ENCODE results near the gene HK1.

HK1 gene

DNA sequence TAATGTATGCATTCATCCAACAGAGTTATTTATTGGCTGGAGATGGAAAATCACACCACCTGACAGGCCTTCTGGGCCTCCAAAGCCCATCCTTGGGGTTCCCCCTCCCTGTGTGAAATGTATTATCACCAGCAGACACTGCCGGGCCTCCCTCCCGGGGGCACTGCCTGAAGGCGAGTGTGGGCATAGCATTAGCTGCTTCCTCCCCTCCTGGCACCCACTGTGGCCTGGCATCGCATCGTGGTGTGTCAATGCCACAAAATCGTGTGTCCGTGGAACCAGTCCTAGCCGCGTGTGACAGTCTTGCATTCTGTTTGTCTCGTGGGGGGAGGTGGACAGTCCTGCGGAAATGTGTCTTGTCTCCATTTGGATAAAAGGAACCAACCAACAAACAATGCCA is 123.1 kb downstream of the HK1 start:
- no peak for DNase-seq (ENCODE audit: low read depth)
- TF ChIP-seq, protein P1, sequence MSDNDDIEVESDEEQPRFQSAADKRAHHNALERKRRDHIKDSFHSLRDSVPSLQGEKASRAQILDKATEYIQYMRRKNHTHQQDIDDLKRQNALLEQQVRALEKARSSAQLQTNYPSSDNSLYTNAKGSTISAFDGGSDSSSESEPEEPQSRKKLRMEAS (IDR thresholded peaks at IDR 0.05; ENCODE audit: low read depth, low read length): no peak
- no peak for TF ChIP-seq MYC (IDR thresholded peaks at IDR 0.05; ENCODE audit: low read depth, low read length)
- TF ChIP-seq, protein P2, sequence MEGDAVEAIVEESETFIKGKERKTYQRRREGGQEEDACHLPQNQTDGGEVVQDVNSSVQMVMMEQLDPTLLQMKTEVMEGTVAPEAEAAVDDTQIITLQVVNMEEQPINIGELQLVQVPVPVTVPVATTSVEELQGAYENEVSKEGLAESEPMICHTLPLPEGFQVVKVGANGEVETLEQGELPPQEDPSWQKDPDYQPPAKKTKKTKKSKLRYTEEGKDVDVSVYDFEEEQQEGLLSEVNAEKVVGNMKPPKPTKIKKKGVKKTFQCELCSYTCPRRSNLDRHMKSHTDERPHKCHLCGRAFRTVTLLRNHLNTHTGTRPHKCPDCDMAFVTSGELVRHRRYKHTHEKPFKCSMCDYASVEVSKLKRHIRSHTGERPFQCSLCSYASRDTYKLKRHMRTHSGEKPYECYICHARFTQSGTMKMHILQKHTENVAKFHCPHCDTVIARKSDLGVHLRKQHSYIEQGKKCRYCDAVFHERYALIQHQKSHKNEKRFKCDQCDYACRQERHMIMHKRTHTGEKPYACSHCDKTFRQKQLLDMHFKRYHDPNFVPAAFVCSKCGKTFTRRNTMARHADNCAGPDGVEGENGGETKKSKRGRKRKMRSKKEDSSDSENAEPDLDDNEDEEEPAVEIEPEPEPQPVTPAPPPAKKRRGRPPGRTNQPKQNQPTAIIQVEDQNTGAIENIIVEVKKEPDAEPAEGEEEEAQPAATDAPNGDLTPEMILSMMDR (IDR thresholded peaks at IDR 0.05; ENCODE audit: low read depth, low read length): no peak

DNA sequence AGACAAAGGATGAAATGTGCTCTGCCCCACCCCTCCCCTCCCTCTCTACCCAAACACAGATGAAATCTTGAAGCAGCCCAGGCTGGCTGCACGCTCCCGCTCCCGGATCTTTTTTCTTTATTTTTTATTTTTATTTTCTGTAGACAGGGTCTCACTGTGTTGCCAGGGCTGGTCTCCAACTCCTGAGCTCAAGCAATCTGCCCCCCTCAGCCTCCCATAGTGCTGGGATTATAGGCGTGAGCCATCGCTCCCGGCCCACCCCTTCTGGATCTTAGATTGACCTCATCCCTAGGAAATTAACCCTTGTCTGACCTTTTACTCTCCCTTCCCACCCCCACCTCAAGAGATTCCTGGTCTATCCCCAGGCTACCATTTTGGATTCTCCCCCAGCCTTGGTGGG is 124.1 kb downstream of the HK1 start:
- no peak overlapping the region for H3K4me3 ChIP-seq (ENCODE audit: low read depth, low read length)
- no peak for DNase-seq (ENCODE audit: low read depth)
- TF ChIP-seq MYC (IDR thresholded peaks at IDR 0.05; ENCODE audit: low read depth, low read length) (no peak), POLR2A (IDR thresholded peaks at IDR 0.05; ENCODE audit: extremely low read depth, insufficient read length) (no peak)
- TF ChIP-seq, protein P1 (IDR thresholded peaks at IDR 0.05; ENCODE audit: low read depth, low read length): no peak
- TF ChIP-seq, protein P2 (IDR thresholded peaks at IDR 0.05; ENCODE audit: low read depth, low read length): no peak

More for the DNA sequence above, 123.1 kb downstream of the HK1 start:
- H3K4me3 ChIP-seq (ENCODE audit: low read depth, low read length): no peak overlapping the region

- H3K4me3 ChIP-seq (ENCODE audit: low read depth, low read length): no peak overlapping the region
- TF ChIP-seq MYC (IDR thresholded peaks at IDR 0.05; ENCODE audit: low read depth, low read length): no peak
- TF ChIP-seq, protein P1 (IDR thresholded peaks at IDR 0.05; ENCODE audit: low read depth, low read length): no peak
- TF ChIP-seq, protein P2 (IDR thresholded peaks at IDR 0.05; ENCODE audit: low read depth, low read length): no peak
- TF ChIP-seq POLR2A (IDR thresholded peaks at IDR 0.05; ENCODE audit: extremely low read depth, insufficient read length): no peak
- DNase-seq (ENCODE audit: low read depth): no peak
These were observed 124.8 kb downstream of the HK1 start for GRCh38 chr10:69403066-69403465.

DNA sequence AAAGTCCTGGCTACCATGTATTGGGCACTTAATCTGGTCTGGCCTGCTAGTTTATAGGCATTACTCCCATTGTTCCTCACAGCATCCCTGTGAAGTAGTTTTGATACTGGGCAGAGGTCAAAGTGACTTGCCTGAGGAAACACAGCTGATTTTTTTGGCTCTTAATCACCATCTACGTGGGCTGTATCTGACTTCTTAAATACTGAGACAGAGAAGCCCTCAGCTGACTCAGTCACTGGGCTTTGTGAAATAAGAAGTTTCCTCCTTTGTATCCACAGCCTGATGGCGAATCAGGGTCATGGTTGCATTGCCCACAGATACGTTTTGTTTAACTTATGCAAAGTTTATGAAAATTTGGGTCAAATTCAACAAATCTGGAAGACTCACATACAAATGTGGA is 125.2 kb downstream of the HK1 start:
- TF ChIP-seq, protein P2 (IDR thresholded peaks at IDR 0.05; ENCODE audit: low read depth, low read length): no peak
- TF ChIP-seq MYC (IDR thresholded peaks at IDR 0.05; ENCODE audit: low read depth, low read length): no peak
- no peak for TF ChIP-seq POLR2A (IDR thresholded peaks at IDR 0.05; ENCODE audit: extremely low read depth, insufficient read length)
- TF ChIP-seq, protein P1 (IDR thresholded peaks at IDR 0.05; ENCODE audit: low read depth, low read length): no peak
- DNase-seq (ENCODE audit: low read depth): no peak
- H3K4me3 ChIP-seq (ENCODE audit: low read depth, low read length): no peak overlapping the region

DNA sequence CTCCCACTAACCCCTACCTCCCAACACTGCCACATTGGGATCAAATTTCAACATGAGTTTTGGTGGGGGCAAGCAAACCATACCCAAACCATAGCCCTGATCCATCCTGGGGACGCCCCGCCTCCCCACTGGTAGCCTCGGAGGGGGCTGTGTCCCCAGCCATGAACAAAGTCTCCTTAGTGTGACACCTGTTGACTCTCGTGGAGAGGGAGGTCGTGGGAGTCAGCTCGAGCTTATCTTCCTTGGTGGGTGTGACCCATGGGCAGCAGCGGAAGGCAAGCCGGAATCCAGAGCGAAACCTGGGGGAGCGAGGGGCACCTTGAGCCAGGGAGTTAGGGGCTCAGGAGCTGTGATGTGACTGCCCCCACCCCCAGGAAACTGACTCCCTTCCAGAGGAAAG is 126.5 kb downstream of the HK1 start:
- H3K4me3 ChIP-seq (ENCODE audit: low read depth, low read length): no peak overlapping the region
- DNase-seq (ENCODE audit: low read depth): no peak
- TF ChIP-seq MYC (IDR thresholded peaks at IDR 0.05; ENCODE audit: low read depth, low read length): no peak
- TF ChIP-seq POLR2A (IDR thresholded peaks at IDR 0.05; ENCODE audit: extremely low read depth, insufficient read length): no peak
- TF ChIP-seq, protein P2 (IDR thresholded peaks at IDR 0.05; ENCODE audit: low read depth, low read length): no peak
- TF ChIP-seq, protein P1 (IDR thresholded peaks at IDR 0.05; ENCODE audit: low read depth, low read length): no peak

GRCh38 chr10:69405221-69405620 is 126.9 kb downstream of the HK1 start:
- TF ChIP-seq, protein P2 (IDR thresholded peaks at IDR 0.05; ENCODE audit: low read depth, low read length): no peak
- TF ChIP-seq MYC (IDR thresholded peaks at IDR 0.05; ENCODE audit: low read depth, low read length) (no peak), POLR2A (IDR thresholded peaks at IDR 0.05; ENCODE audit: extremely low read depth, insufficient read length) (no peak)
- TF ChIP-seq, protein P1 (IDR thresholded peaks at IDR 0.05; ENCODE audit: low read depth, low read length): no peak
- no peak for DNase-seq (ENCODE audit: low read depth)
- H3K4me3 ChIP-seq (ENCODE audit: low read depth, low read length): no peak overlapping the region

Measured in NB4 (cell line).